HG03108 (cell line): ENCODE results near the gene PTOV1.
A peak's percentile ranks its signal among the peaks of the same experiment; 100 is the strongest.

Experiments used
- ATAC-seq: cut with Tn5 transposase; IDR thresholded peaks from one replicate; pipeline ENCODE4 v1.9.1; 2021; ENCODE audit warnings: moderate library complexity; ENCODE audit not compliant: unreplicated experiment

PTOV1 gene

DNA sequence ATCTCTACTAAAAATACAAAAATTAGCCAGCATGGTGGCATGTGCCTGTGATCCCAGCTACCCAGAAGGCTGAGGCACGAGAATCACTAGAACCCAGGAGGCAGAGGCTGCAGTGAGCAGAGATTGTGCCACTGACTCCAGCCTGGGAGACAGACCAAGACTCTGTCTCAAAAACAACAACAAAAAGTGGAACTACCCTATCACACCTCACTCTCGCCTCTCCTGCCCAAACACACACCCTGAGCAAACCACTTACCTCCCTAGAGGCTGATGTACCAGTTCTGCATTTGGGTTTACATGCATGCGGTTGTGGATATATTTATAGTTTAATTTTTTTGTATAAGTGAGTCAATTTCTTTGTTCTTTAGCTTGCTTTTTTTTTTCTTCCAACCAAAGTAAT, 7.7 kb upstream of the PTOV1 start:
- no peak for ATAC-seq

DNA sequence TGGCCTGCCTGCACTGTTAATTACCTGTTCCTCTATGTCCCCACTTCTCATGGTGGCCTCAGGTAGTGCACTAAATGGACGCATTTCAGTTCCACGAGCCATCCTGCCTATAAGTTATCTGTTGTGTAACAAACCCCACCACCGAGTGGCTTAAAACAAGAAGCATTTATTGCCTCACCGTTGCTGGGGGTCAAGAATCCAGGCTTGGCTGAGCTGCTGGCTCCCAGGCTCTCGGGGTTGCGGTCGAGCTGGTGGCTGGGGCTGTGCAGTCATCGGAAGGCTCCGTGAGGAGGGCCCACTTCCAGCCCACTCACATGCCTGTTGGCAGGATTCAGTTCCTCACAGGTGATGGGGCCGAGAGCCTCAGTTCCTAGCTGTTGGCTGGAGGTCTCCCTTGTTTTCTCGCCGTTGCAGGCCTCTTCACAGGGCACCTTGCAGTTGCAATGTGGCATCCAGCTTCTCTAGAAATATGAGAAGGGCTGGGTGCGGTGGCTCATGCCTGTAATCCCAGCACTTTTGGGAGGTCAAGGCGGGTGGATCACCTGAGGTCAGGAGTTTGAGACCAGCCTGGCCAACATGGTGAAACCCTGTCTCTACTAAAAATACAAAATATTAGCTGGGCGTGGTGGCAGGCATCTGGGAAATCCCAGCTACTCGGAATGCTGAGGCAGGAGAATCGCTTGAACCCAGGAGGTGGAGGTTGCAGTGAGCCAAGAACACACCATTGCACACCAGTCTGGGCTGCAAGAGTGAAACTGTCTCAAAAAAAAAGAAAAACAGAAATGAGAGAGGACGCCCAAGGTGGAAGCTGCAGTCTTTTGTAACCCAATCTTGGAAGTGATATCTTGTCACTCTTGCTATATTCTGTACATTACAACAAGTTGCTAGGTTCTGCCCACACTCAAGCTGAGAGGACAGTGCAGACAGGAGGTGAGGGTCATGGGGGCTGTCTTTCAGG, 6.5 kb upstream of the PTOV1 start:
- no peak for ATAC-seq

GRCh38 chr19:49845414-49845813, 5.5 kb upstream of the PTOV1 start:
- no peak for ATAC-seq

DNA sequence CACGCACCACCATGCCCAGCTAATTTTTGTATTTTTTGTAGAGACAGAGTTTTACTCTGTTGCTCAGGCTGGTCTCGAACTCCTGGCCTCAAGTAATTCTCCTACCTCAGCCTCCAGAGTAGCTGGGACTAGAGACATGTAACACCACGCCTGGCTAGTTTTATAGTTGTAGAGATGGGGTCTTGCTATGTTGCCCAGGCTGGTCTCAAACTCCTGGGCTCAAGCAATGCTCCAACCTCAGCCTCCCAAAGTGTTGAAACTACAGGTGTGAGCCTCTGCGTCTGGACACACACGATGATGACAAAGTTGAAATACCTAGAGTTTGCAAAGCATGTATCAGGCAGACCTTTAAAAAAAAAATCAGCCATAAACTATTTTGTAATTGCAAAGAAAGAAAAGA, 4.6 kb upstream of the PTOV1 start:
- no peak for ATAC-seq

DNA sequence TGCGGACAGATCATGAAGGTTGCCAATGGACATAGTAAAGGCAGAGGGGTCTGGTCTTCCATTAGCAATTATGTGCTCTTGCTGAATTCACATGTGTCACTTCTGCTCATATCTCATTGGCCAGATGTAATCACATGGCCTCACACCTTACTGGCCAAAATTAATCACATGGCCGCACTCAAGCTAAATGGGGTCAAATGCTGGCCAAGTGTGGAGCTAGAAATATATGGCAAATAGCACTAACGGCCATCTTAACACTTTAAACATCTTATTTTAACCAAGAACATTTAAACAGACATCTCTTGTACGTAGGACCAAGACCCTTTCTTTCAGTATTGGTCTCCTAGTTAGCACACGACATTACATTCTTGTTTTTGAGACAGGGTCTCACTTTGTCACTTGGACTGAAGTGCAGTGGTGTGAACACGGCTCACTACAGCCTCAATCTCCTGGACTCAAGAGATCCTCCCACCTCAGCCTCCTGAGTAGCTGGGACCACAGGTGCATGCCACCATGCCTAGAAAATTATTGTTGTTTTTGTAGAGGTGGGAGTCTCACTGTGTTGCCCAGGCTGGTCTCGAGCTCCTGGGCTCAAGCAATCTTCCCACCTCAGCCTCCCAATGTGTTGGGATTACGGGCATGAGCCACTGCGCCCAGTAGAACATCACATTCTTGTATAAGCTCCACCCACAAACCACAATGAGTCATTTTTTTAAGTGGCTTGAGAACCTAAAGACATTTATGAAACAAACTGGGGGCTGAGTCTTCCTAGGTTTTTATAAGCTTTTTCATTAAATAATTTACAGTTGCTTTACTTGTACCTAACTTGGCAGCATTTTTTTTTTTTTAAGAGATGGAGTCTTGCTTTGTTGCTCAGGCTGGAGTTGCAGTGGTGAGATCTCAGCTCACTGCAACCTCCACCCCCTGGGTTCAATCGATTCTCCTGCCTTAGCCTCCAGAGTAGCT, 2.9 kb upstream of the PTOV1 start:
- no peak for ATAC-seq

- no peak for ATAC-seq
Observed at GRCh38 chr19:49848938-49849337, 2.0 kb upstream of the PTOV1 start.

DNA sequence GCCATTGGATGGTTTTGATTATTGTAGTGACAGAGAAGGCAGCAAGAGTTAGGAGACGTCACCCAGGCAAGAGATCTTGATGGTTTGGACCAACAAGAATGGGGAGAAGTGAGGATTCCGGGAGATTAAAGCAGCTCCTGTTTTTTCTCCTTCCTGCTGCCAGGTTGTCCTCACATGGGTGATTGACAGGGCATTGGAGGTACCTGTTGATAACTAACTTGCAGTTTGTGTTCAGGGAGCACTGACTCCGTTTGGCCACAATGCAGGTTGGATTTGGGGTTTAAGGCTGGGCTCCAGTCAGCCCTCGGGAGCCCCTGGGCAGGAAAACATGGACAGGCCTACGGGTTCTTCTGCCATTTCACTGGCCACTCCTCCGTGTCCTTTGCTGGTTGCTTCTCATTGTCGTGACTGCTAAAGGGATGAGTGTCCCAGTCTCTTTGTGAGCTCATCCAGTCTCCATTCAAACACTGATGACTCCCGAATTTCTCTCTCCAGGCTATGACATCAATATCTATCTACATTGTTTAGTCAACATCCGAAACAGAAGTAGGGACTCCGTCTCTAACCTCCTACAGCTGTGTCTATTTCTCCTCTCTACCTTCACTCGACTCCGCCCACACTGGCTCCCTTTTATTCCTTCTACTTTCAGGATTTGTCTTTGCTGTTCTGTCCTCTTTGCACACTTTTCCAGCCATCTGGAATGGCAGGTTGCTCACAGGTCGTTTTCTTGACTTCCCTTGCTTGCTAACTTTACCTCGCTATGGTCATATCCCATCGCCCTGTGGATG, 1.3 kb upstream of the PTOV1 start:
- ATAC-seq = no peak

DNA sequence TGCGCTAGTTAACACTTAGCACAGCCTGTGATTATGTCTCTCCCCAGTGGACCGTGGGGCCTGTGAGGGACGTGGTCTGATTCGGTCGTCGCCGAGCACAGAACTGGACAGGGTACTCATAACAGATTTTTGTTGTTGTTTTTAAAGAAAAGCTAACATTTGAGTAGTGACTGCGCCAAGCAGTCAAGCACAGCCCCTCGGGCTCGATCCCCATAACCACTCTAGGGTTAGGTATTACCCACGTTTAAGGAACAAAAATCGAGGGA, 805 bp upstream of the PTOV1 start:
- ATAC-seq = peak; percentile 1

DNA sequence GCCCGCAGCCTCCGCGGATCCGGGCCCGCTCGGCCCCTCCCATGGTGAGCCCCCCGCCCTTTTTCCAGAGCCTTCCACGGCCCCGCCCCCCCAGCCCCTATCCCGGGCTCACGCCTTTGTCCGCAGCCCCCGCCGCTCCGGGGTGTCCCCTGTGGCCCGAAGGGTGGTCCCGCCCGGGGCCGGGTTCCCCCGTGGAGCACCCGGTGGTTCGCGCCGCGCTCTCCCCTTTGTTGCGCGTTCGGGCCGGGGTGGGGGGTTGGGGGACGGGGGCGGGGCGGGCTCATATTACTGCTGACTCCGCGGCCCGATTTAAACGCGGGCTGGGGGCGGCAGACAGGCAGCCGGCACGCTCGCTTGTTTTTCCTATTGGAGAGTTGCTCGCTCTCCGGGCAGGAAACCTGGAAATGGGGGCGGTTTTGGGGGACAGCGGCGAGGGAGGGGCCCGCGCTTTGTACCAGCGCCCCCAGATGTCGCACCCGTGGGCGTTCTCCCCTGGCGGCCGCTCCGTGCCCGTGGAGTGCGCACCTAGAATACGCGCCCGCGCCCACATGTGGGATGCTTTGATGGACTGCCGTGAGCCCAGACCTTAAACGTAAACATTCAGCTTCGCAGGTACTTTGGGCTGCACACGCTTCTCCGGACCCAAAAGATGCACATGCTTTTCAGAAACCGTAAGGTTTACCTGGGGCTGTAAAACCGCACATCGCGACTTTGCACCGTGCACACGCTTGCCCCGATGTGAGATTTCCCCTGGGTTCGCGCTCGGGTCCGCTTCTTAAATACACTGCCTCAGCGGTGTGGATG, 699 bp downstream of the PTOV1 start:
- no peak for ATAC-seq

DNA sequence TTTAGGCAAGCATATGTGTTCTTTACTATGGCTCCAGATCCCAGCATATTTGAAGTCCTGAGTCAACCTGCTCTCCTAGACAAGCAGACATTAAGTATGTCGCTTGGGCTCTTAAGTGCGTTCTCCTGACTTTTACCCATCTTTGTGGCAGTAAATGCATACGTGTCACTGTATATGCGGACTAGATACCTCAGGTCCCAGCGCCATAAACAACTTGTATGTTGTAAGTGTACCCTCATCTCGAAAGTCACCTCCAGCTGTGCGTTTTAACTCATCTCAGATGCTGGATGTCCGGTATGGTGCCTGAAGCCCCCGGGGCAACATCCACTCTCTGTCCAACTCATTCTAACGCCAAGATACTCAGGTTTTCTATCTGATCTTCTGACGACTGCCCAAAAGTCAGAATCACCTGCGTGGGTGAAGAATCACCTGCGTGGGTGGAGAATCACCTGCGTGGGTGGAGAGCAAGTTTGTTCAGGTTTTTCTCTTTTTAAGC, 1.7 kb downstream of the PTOV1 start:
- no peak for ATAC-seq

- no peak for ATAC-seq
Observed at GRCh38 chr19:49853852-49854377, 3.0 kb downstream of the PTOV1 start.

GRCh38 chr19:49854378-49855263, 3.7 kb downstream of the PTOV1 start:
- ATAC-seq = no peak

GRCh38 chr19:49855277-49855675, 4.3 kb downstream of the PTOV1 start:
- no peak for ATAC-seq

DNA sequence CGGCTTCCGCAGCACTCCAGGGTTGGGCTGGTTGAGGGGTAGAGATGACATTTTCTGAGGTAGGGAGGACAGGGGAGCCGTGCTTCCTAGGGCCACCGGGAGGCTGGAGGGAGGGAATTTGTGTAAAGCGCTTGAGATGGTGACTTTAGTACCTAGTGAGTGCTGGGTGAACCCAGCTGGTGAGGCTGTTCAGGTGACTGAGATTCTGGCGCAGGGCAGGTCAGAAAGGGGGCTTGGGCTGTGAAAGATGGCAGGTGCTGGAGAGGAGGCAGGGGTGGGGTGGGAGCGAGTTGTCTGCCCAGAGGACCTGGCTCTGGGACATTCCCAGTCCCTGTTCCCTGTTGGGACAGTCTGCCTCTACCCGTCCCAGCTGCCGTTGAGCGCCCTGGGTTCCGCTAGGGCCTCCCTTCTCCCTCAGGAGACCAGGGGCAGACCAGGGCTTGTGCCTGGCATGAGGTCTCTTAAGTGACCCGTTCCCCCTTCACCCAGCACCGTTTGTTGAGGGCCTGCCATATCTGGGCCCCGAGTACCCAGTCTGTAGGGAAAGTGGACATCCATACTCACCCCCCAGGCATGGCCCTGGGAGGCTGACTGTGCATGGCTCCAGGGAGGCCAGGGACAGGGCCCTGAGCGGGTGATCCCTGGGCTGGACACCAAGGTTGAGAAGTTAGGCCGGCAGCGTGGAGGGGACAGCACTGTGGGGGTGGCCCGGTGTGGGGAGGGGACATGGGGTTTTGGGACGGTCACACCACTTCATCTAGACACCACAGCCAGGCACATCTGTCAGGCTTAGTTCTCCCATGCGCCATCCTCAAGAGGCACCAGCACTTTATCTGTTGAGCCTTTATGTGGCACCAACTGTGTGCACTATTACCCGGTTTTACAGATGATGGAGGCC, 5.0 kb downstream of the PTOV1 start:
- no peak for ATAC-seq

GRCh38 chr19:49856574-49857021, 5.6 kb downstream of the PTOV1 start:
- ATAC-seq = no peak

GRCh38 chr19:49857061-49857837, 6.3 kb downstream of the PTOV1 start:
- no peak for ATAC-seq

DNA sequence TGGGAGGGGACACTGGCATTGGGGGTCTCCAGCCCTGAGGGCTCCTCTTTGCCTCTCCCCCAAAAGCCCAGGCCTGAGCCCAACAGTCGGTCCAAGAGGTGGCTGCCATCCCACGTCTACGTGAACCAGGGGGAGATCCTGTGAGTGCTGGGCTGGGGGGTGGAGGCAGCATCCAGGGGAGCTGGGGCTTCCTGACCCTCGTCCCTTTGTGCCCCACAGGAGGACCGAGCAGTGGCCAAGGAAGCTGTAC, 6.8 kb downstream of the PTOV1 start:
- no peak for ATAC-seq
